Smooth muscle cell (in vitro differentiated cells): ENCODE results near the gene AK4. TPM values are rescaled to one million over a fixed set of nuclear protein-coding genes. Genes with fewer than 3 reads are reported as not detected.

Experiments
- DNase-seq: peaks from one replicate; lab custom pipeline; 2025; ENCODE audit not compliant: unreplicated experiment; lab: John Stamatoyannopoulos, UW
- H2AFZ ChIP-seq: fragments of 200-600 bp; sonication (generic); 2 replicates; pipeline ENCODE4 v1.6.0; 2016; ENCODE audit warnings: antibody characterized with exemption, low read depth, mild to moderate bottlenecking
- H3F3A ChIP-seq: fragments of 200-600 bp; sonication (generic); 2 replicates; pipeline ENCODE4 v1.6.0; 2017; ENCODE audit warnings: antibody characterized with exemption, low read depth
- H3K27ac ChIP-seq: fragments of 200-600 bp; sonication (generic); 2 replicates; pipeline ENCODE4 v1.5.1; 2016; ENCODE audit warnings: low read depth, mild to moderate bottlenecking
- H3K27me3 ChIP-seq: fragments of 200-600 bp; sonication (generic); 2 replicates; pipeline ENCODE4 v1.6.1; 2016; ENCODE audit warnings: low read depth, mild to moderate bottlenecking
- H3K36me3 ChIP-seq: fragments of 200-600 bp; sonication (generic); 2 replicates; pipeline ENCODE4 v1.5.1; 2016; ENCODE audit warnings: low read depth
- H3K4me1 ChIP-seq: fragments of 200-600 bp; sonication (generic); 2 replicates; pipeline ENCODE4 v1.5.1; 2016; ENCODE audit warnings: low read depth
- H3K4me2 ChIP-seq: fragments of 200-600 bp; sonication (generic); 2 replicates; pipeline ENCODE4 v1.6.0; 2016; ENCODE audit warnings: mild to moderate bottlenecking
- H3K4me3 ChIP-seq: fragments of 200-600 bp; sonication (generic); 2 replicates; pipeline ENCODE4 v1.5.1; 2016; ENCODE audit warnings: mild to moderate bottlenecking
- H3K79me2 ChIP-seq: fragments of 200-600 bp; sonication (generic); 2 replicates; pipeline ENCODE4 v1.6.0; 2016; ENCODE audit warnings: low read depth, mild to moderate bottlenecking
- H3K9ac ChIP-seq: fragments of 200-600 bp; sonication (generic); 2 replicates; pipeline ENCODE4 v1.6.0; 2016; ENCODE audit warnings: low read depth
- H3K9me3 ChIP-seq: fragments of 200-600 bp; sonication (generic); replicated peaks from 2 replicates; pipeline ENCODE4 v1.5.1; 2016; ENCODE audit warnings: low read depth
- H4K20me1 ChIP-seq: fragments of 200-600 bp; sonication (generic); 2 replicates; pipeline ENCODE4 v1.6.0; 2016; ENCODE audit warnings: low read depth
- WGBS: methylation state at CpG from one replicate; pipeline ENCODE4 v1.1.7; 2016; ENCODE audit warnings: low lambda C conversion rate; 5-methylcytosine and 5-hydroxymethylcytosine counted together
- polyA plus RNA-seq: library from polyadenylated mRNA; unstranded; fragments of >200 nt; fragmentation: Nextera tagmentation; extraction: Ambion mirVana; gene quantifications from 2 replicates; pipeline ENCODE4 v1.2.1, GENCODE V29; 2016
- total RNA-seq: library from RNA; depleted of rRNA; stranded (reverse); fragments of >200 nt; gene quantifications from 2 replicates; pipeline ENCODE4 v1.2.3, GENCODE V29; 2014
- TF ChIP-seq, protein P1 (sequence below): fragments of 200-600 bp; sonication (generic); IDR thresholded peaks from 2 replicates; pipeline ENCODE4 v1.5.1; 2017; ENCODE audit warnings: borderline replicate concordance, mild to moderate bottlenecking, antibody characterized with exemption; ENCODE audit not compliant: insufficient read depth, poor library complexity, severe bottlenecking

AK4 gene
- total and polyA plus RNA-seq, 2 experiments from 2014 or later, result 52.9 to 61.4 TPM

DNA sequence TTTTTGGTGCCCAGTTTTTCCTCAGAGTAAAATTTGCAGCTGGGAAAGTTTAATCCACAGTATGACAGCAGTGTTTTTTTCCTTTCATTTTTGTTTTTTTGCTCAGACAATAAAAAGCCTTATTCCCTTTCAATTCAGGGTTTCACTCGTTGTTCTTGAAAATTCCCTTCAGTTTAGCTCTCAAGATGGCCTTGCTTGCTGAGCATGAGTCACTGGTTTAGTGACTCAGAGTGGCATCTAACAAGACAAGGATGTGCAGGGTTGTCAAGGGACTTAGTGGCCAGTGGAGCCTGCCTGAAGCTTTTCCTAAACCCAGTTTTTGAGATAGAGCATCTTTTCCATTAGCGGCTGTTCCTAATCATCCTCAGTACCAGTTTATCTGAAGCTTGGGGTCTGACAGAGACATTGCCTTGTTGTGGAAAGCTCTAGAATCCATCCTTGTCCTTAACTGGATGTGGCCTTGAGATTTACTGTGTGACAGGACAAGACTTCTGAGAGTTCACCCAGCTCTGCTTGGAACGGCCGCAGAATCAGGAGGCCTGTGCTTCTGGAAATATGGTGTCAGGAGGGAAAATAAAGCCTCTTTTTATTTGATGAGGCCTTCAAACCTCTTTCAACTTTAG, 113.0 kb downstream of the AK4 start:
- peak overlapping the region; percentile 85 for H3K27ac ChIP-seq
- peaks cover 10% of the 10 kb centered on the region for H3F3A ChIP-seq
- no peak for DNase-seq
- H3K4me3 ChIP-seq, result no peak overlapping the region
- peaks cover 5% of the 10 kb centered on the region for H3K79me2 ChIP-seq
- TF ChIP-seq, protein P1, sequence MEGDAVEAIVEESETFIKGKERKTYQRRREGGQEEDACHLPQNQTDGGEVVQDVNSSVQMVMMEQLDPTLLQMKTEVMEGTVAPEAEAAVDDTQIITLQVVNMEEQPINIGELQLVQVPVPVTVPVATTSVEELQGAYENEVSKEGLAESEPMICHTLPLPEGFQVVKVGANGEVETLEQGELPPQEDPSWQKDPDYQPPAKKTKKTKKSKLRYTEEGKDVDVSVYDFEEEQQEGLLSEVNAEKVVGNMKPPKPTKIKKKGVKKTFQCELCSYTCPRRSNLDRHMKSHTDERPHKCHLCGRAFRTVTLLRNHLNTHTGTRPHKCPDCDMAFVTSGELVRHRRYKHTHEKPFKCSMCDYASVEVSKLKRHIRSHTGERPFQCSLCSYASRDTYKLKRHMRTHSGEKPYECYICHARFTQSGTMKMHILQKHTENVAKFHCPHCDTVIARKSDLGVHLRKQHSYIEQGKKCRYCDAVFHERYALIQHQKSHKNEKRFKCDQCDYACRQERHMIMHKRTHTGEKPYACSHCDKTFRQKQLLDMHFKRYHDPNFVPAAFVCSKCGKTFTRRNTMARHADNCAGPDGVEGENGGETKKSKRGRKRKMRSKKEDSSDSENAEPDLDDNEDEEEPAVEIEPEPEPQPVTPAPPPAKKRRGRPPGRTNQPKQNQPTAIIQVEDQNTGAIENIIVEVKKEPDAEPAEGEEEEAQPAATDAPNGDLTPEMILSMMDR, result no peak
- 21% methylated on average over 4 of the region's 4 CpGs for WGBS
- H4K20me1 ChIP-seq, result no peaks in the 10 kb centered on the region
- peaks cover 7% of the 10 kb centered on the region for H3K4me1 ChIP-seq
- H3K9me3 ChIP-seq, result no peaks in the 10 kb centered on the region
- no peak overlapping the region for H3K4me2 ChIP-seq
- H3K27me3 ChIP-seq, result no peaks in the 10 kb centered on the region
- H2AFZ ChIP-seq, result no peak overlapping the region
- H3K9ac ChIP-seq, result peak overlapping the region; percentile 48
- no peaks in the 10 kb centered on the region for H3K36me3 ChIP-seq

DNA sequence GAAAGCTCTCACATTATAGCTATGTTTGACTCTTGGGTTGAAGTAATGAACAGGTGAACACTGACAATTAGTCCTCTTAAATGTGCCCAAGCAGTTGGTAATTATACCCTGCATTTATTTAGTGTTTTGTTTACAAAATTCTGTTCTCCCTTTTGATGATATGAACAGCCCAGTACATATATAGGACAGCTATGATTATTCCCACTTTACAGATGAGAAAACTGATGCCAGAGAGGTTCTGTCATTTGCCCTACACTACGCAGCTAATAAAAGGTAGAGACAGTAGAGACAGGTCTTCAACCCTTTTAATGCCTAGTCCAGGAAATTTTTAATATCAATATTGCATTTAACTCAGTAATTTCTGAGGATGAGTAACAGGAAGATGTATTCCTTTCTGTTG, 115.3 kb downstream of the AK4 start:
- Histone ChIP-seq H3K9ac (no peak overlapping the region), H3K27me3 (no peaks in the 10 kb centered on the region), H3K9me3 (no peaks in the 10 kb centered on the region), H3F3A (peaks cover 10% of the 10 kb centered on the region), H3K27ac (no peak overlapping the region), H3K4me2 (no peak overlapping the region), H3K4me3 (no peak overlapping the region), H3K36me3 (no peaks in the 10 kb centered on the region), H3K79me2 (no peaks in the 10 kb centered on the region), H3K4me1 (peaks cover 7% of the 10 kb centered on the region), H4K20me1 (no peaks in the 10 kb centered on the region), H2AFZ (no peak overlapping the region)
- 95% methylated on average over 1 of the region's 1 CpG for WGBS
- TF ChIP-seq, protein P1, result no peak
- DNase-seq, result no peak

DNA sequence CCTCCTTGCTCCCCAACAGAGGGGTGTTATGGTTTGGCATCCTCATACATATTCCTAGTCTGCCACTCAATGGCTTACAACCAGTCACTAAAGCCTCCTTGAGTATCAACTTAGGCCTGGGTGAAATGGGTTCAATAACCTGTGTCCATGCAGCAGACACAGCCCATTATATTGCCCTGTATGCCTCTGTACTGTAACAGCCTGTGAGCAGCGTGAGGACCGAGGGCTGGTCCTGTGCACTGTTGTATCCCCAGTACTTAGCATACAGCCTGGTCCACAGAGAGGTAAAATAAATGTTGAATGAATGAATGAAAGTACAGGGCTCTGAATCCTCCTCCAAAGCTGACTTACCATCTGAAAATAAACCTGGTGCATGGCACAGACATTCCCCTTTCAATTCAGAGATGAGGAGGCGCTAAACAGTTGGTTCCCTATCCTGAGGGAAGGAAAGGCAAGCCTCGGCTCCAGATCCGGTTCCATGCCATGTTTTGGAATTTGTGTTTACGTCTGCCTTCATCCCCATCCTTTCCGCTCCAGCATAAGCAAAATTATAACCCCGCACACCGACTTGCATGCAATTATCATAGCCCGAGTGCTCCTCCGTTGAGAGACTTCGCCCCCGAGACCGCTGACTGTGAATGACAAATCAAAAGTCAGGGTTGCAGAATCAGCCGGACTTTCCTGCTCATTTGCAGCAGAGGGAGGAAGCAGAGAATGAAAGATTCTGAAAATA, 116.4 kb downstream of the AK4 start:
- Histone ChIP-seq H3K9me3 (no peaks in the 10 kb centered on the region), H3F3A (peaks cover 10% of the 10 kb centered on the region), H3K36me3 (no peaks in the 10 kb centered on the region), H3K27me3 (no peaks in the 10 kb centered on the region), H3K4me3 (peak overlapping the region; percentile 60), H2AFZ (peak overlapping the region; percentile 89), H3K4me2 (peak overlapping the region; percentile 97), H3K27ac (no peak overlapping the region), H3K4me1 (peaks cover 7% of the 10 kb centered on the region), H4K20me1 (no peaks in the 10 kb centered on the region), H3K79me2 (no peaks in the 10 kb centered on the region), H3K9ac (no peak overlapping the region)
- WGBS, result 14% methylated on average over 15 of the region's 15 CpGs
- TF ChIP-seq, protein P1, result no peak
- no peak for DNase-seq
